Measurements from ENCODE around the gene NFKBIE. TPM values are rescaled to one million over a fixed set of nuclear protein-coding genes. Genes with fewer than 3 reads are reported as not detected.

The NFKBIE gene
- polyA plus RNA-seq, 4 donors: 7.6 to 13.5 (median 9.7) TPM

DNA sequence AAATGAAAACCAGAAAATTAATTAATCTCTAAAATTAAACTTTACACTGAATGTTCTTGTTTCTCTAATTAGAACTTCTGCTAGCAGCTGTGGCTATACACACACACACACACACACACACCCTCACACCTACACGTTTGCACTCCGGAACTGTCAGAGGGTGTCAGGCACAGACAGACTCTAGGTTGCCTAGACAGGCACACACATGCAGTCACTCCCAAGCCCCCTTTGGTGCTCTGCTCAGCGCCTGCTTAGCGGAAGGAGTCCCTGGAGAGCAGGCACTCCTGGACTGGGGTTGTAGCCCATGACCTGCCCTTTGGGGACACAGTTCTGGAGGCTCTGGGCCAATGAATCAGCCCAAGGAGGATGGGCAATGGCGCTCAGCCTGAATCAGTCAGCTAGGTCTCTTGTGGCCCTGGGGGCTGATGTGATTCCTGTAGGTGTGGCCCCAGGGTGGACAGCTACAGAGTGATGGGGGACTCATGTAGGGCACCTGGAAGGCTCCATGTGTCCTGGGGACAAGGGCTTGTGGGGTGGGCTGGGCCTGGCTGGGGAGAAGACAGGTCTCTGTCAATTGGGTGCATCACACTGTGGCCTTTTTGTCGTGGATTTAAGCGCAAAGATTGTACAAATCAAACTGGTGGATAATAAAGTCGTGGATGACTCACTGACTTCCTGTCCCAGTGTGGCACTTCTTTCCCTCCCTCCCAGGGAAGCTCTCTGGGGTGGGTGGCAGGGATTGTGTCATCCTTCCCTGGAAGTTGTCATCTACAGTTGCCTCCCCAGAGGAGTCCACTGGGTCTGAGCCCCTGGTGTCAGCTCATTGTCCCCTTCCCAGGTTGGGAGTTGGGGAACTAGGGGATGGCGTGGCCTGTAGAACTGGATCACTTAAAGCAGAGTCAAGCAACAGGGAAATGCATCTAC, 13.7 kb upstream of the NFKBIE start:
- Histone ChIP-seq H3K27me3 (ENCODE audit: control insufficient read depth in 3 of 3, insufficient read depth in 3 of 3, low read length in 3 of 3) (peaks cover 12 to 69% (median 20%) of the 10 kb centered on the region in 3 donors), H3K4me3 (ENCODE audit: low read depth in 1 of 3, low read length in 3 of 3) (no peak overlapping the region), H3K36me3 (ENCODE audit: control insufficient read depth in 3 of 3, insufficient read depth in 2 of 3, low read depth in 1 of 3, low read length in 3 of 3) (peaks cover 0 to 2% (median 0%) of the 10 kb centered on the region in 3 donors), H3K27ac (ENCODE audit: low read depth in 1 of 3, low read length in 2 of 3) (no peak overlapping the region), H3K4me1 (ENCODE audit: control insufficient read depth in 3 of 3, insufficient read depth in 2 of 3, low read depth in 1 of 3, low read length in 2 of 3) (no peaks in the 10 kb centered on the region), H3K9me3 (ENCODE audit: control insufficient read depth in 2 of 2, insufficient read depth in 1 of 2, low read depth in 1 of 2, low read length in 1 of 2) (no peaks in the 10 kb centered on the region)
- WGBS, 3 donors: 52 to 66% (median 58%) methylated on average over 9 of the region's 9 CpGs
- no peak for FAIRE-seq
- DNase-seq: no peak

DNA sequence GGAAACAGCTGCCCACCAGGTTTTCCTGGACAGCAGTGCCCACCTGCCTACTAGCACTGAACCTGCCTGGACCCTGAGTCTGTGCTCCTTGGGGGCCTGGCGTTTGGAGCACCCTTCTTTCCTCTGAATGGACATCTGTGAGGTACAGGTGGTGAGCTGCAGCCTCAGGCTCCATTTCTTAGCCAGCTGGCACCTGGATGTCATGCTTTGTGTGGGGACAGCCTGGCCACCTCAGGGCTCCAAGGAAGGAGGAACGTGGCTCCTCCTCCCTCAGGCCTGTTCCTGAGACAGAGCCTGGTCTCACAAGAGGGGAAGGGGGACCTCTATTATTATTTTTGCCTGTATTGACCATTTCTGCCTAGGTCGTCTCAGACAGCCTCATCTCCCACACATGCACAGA, 13.0 kb upstream of the NFKBIE start:
- Histone ChIP-seq H3K27me3 (ENCODE audit: control insufficient read depth in 3 of 3, insufficient read depth in 3 of 3, low read length in 3 of 3) (peaks cover 13 to 72% (median 18%) of the 10 kb centered on the region in 3 donors), H3K4me3 (ENCODE audit: low read depth in 1 of 3, low read length in 3 of 3) (no peak overlapping the region), H3K4me1 (ENCODE audit: control insufficient read depth in 3 of 3, insufficient read depth in 2 of 3, low read depth in 1 of 3, low read length in 2 of 3) (no peaks in the 10 kb centered on the region), H3K9me3 (ENCODE audit: control insufficient read depth in 2 of 2, insufficient read depth in 1 of 2, low read depth in 1 of 2, low read length in 1 of 2) (no peaks in the 10 kb centered on the region), H3K27ac (ENCODE audit: low read depth in 1 of 3, low read length in 2 of 3) (no peak overlapping the region), H3K36me3 (ENCODE audit: control insufficient read depth in 3 of 3, insufficient read depth in 2 of 3, low read depth in 1 of 3, low read length in 3 of 3) (peaks cover 0 to 2% (median 0%) of the 10 kb centered on the region in 3 donors)
- 56 to 61% (median 59%) methylated on average over 3 of the region's 3 CpGs for WGBS, 3 donors
- FAIRE-seq: no peak
- no peak for DNase-seq

DNA sequence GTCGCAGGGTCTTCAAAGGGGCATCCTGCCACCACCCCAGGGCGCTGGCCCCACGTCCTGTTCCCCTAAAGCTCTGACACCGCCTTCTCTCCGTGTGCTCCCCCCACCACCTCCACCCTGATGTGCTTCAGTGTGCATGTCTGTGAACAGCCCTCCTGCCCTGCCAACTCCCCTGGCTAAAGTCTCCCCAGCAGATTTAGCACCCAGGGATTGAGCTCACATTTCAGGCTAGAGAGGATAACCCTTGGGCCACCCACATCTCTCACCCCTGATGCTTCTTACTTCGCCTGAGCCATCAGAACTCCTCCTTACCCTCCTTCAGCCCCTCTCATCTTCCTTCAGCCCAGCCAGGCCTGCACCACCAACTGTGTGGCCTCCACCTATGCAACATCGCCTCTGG, 12.4 kb upstream of the NFKBIE start:
- FAIRE-seq: no peak
- WGBS, 3 donors: 78 to 84% (median 80%) methylated on average over 7 of the region's 7 CpGs
- Histone ChIP-seq H3K36me3 (ENCODE audit: control insufficient read depth in 3 of 3, insufficient read depth in 2 of 3, low read depth in 1 of 3, low read length in 3 of 3) (peaks cover 0 to 2% (median 0%) of the 10 kb centered on the region in 3 donors), H3K9me3 (ENCODE audit: control insufficient read depth in 2 of 2, insufficient read depth in 1 of 2, low read depth in 1 of 2, low read length in 1 of 2) (no peaks in the 10 kb centered on the region), H3K4me3 (ENCODE audit: low read depth in 1 of 3, low read length in 3 of 3) (no peak overlapping the region), H3K27ac (ENCODE audit: low read depth in 1 of 3, low read length in 2 of 3) (no peak overlapping the region), H3K4me1 (ENCODE audit: control insufficient read depth in 3 of 3, insufficient read depth in 2 of 3, low read depth in 1 of 3, low read length in 2 of 3) (no peaks in the 10 kb centered on the region), H3K27me3 (ENCODE audit: control insufficient read depth in 3 of 3, insufficient read depth in 3 of 3, low read length in 3 of 3) (peaks cover 16 to 75% (median 24%) of the 10 kb centered on the region in 3 donors)
- DNase-seq: no peak

DNA sequence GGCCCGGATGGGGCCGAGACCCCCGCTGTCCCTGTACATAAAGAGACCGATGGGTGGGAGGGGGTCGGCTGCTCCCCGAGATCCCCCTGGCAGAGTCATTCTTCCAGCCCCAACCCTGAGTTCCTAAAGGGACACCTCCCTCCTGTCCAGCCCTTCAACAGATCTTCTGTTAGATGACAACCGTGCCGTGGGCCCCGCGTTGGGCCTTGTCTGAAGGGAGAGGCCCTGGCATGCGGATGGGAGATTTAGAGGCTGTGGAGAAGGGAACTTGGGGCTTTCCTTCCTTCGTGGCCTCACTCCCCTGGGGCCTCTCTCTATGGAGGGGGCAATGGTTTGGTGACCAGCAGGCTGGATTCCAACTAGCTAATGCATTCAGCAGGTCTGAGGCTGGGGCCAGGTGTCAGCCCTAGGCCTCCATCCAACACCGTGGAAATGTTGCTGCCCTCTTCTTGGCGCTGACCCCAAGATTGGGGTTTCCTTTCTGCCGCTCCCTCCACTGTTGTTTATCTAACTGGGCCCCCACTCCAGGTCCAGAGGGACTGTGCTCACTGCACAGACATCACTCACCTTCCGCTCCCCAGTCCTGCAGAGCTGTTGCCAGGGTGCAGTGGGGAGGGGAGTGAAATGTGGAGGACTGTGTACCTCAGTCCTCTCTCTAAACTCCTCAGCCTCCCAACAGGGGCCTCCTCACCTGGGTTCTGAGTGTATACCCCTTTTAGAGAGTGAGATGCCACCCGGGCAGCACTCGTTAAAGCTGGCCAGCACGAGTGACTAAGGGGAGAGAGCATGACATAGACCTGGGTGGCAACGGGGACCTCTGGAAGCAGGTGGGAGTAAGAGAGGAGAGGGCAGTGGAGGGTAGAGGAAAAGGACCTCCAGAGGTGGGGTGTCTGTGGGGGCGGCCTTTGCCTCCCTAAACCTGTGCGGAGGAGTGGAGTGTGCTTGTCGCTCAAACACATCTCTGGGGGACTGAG, 11.6 kb upstream of the NFKBIE start:
- FAIRE-seq: no peak

DNA sequence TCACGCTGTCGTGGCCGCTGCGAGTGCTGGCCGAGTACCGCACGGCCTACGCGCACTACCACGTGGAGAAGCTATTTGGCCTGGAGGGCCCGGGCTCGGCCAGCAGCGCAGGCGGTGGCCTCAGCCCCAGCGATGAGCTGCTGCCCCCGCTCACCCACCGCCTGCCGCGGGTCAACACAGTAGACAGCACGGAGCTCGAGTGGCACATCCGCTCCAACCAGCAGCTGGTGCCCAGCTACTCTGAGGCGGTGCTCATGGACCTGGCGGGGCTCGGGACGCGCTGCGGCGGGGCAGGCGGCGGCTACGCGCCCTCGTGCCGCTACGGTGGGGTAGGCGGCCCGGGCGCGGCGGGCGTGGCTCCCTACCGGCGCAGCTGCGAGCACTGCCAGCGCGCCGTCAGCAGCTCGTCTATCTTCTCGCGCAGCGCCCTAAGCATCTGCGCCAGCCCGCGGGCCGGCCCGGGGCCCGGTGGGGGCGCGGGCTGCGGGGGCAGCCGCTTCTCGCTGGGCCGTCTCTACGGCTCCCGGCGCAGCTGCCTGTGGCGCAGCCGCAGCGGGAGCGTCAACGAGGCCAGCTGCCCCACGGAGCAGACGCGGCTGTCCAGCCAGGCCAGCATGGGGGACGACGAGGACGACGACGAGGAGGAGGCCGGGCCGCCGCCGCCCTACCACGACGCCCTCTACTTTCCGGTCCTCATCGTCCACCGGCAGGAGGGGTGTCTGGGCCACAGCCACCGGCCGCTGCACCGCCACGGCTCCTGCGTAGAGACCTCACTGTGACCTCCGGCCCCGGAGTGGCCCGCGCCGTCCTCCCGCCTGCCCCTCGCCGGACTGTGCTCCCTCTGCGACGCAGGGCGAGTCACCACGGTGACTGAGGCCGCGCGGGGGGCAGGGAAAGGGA, 10.6 kb upstream of the NFKBIE start:
- Histone ChIP-seq H3K27ac (ENCODE audit: low read depth in 1 of 3, low read length in 2 of 3) (no peak overlapping the region), H3K4me3 (ENCODE audit: low read depth in 1 of 3, low read length in 3 of 3) (peak overlapping the region in 1 of 3 donors; percentile 28), H3K36me3 (ENCODE audit: control insufficient read depth in 3 of 3, insufficient read depth in 2 of 3, low read depth in 1 of 3, low read length in 3 of 3) (peaks cover 0 to 2% (median 0%) of the 10 kb centered on the region in 3 donors), H3K27me3 (ENCODE audit: control insufficient read depth in 3 of 3, insufficient read depth in 3 of 3, low read length in 3 of 3) (peaks cover 18 to 92% (median 30%) of the 10 kb centered on the region in 3 donors), H3K4me1 (ENCODE audit: control insufficient read depth in 3 of 3, insufficient read depth in 2 of 3, low read depth in 1 of 3, low read length in 2 of 3) (no peaks in the 10 kb centered on the region), H3K9me3 (ENCODE audit: control insufficient read depth in 2 of 2, insufficient read depth in 1 of 2, low read depth in 1 of 2, low read length in 1 of 2) (no peaks in the 10 kb centered on the region)
- DNase-seq (peak in 1 of 2 donors; percentile 56), FAIRE-seq (no peak)
- 8 to 13% (median 10%) methylated on average over 88 to 109 of the region's 109 CpGs for WGBS, 3 donors

More for the DNA sequence above, 11.6 kb upstream of the NFKBIE start:
- DNase-seq: no peak
- H3K4me3 ChIP-seq (ENCODE audit: low read depth in 1 of 3, low read length in 3 of 3): no peak overlapping the region
- peaks cover 17 to 83% (median 24%) of the 10 kb centered on the region in 3 donors for H3K27me3 ChIP-seq (ENCODE audit: control insufficient read depth in 3 of 3, insufficient read depth in 3 of 3, low read length in 3 of 3)
- no peak overlapping the region for H3K27ac ChIP-seq (ENCODE audit: low read depth in 1 of 3, low read length in 2 of 3)
- 67 to 81% (median 76%) methylated on average over 22 to 23 of the region's 23 CpGs for WGBS, 3 donors
- no peaks in the 10 kb centered on the region for H3K9me3 ChIP-seq (ENCODE audit: control insufficient read depth in 2 of 2, insufficient read depth in 1 of 2, low read depth in 1 of 2, low read length in 1 of 2)
- no peaks in the 10 kb centered on the region for H3K4me1 ChIP-seq (ENCODE audit: control insufficient read depth in 3 of 3, insufficient read depth in 2 of 3, low read depth in 1 of 3, low read length in 2 of 3)
- peaks cover 0 to 2% (median 0%) of the 10 kb centered on the region in 3 donors for H3K36me3 ChIP-seq (ENCODE audit: control insufficient read depth in 3 of 3, insufficient read depth in 2 of 3, low read depth in 1 of 3, low read length in 3 of 3)

DNA sequence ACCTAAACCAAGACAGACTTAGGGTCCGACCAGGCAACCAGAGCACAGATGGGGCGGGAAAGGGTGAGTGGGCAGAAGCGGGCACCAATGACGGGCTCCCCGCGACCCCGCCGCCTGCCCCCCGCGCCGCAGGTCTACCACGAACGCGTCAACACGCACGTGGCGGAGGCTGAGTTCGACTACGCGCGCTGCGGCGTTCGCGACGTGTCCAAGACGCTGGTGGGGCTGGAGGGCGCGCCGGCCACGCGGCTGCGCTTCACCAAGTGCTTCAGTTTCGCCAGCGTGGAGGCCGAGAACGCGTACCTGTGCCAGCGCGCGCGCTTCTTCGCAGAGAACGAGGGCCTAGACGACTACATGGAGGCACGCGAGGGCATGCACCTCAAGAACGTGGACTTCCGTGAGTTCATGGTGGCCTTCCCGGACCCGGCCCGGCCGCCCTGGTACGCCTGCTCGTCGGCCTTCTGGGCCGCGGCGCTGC, 10.0 kb upstream of the NFKBIE start:
- H3K27ac ChIP-seq (ENCODE audit: low read depth in 1 of 3, low read length in 2 of 3): no peak overlapping the region
- H3K4me1 ChIP-seq (ENCODE audit: control insufficient read depth in 3 of 3, insufficient read depth in 2 of 3, low read depth in 1 of 3, low read length in 2 of 3): no peaks in the 10 kb centered on the region
- peaks cover 18 to 87% (median 30%) of the 10 kb centered on the region in 3 donors for H3K27me3 ChIP-seq (ENCODE audit: control insufficient read depth in 3 of 3, insufficient read depth in 3 of 3, low read length in 3 of 3)
- WGBS, 3 donors: 76 to 84% (median 82%) methylated on average over 59 of the region's 59 CpGs
- no peak overlapping the region for H3K4me3 ChIP-seq (ENCODE audit: low read depth in 1 of 3, low read length in 3 of 3)
- peaks cover 0 to 2% (median 0%) of the 10 kb centered on the region in 3 donors for H3K36me3 ChIP-seq (ENCODE audit: control insufficient read depth in 3 of 3, insufficient read depth in 2 of 3, low read depth in 1 of 3, low read length in 3 of 3)
- H3K9me3 ChIP-seq (ENCODE audit: control insufficient read depth in 2 of 2, insufficient read depth in 1 of 2, low read depth in 1 of 2, low read length in 1 of 2): no peaks in the 10 kb centered on the region
- FAIRE-seq: no peak
- no peak for DNase-seq

DNA sequence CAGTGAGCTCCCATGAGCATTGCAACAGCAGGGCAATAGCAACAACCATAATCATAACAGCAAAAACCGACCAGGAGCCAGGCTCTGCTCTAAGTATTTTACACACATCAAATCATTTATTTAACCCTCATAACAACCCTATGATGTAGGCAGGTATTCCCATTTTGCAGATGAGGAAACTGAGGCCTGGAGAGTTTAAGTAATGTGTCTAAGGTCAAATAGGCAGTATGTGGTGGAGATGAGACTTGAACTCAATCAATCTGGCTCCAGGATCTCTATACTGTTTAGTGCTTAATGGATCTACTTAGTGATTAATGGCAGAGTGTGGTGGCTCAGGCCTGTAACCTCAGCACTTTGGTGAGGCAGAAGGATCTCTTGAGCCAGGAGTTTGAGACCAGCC, 8.3 kb upstream of the NFKBIE start:
- peaks cover 23 to 87% (median 36%) of the 10 kb centered on the region in 3 donors for H3K27me3 ChIP-seq (ENCODE audit: control insufficient read depth in 3 of 3, insufficient read depth in 3 of 3, low read length in 3 of 3)
- no peak overlapping the region for H3K4me3 ChIP-seq (ENCODE audit: low read depth in 1 of 3, low read length in 3 of 3)
- 43 to 71% (median 62%) methylated on average over 1 of the region's 1 CpG for WGBS, 3 donors
- H3K4me1 ChIP-seq (ENCODE audit: control insufficient read depth in 3 of 3, insufficient read depth in 2 of 3, low read depth in 1 of 3, low read length in 2 of 3): no peaks in the 10 kb centered on the region
- no peak overlapping the region for H3K27ac ChIP-seq (ENCODE audit: low read depth in 1 of 3, low read length in 2 of 3)
- H3K36me3 ChIP-seq (ENCODE audit: control insufficient read depth in 3 of 3, insufficient read depth in 2 of 3, low read depth in 1 of 3, low read length in 3 of 3): no peaks in the 10 kb centered on the region
- peaks cover 0 to 2% of the 10 kb centered on the region in 2 donors for H3K9me3 ChIP-seq (ENCODE audit: control insufficient read depth in 2 of 2, insufficient read depth in 1 of 2, low read depth in 1 of 2, low read length in 1 of 2)
- no peak for FAIRE-seq
- DNase-seq: no peak
